Erythroblast (primary cell): ENCODE data around the gene TMIE.

Experiments used
- GATA1 ChIP-seq: IDR thresholded peaks from 2 replicates; pipeline ENCODE4 v1.6.1; 2011; ENCODE audit warnings: low read depth, mild to moderate bottlenecking, control low read depth, low read length, moderate library complexity
- POLR2A ChIP-seq: IDR thresholded peaks from 2 replicates; pipeline ENCODE4 v1.6.1; 2011; ENCODE audit warnings: mild to moderate bottlenecking, low read length

- TF ChIP-seq POLR2A (no peak), GATA1 (no peak)
These were observed 3.9 kb downstream of the TMIE start for GRCh38 chr3:46705022-46705530.
